ELF-1 (cell line): ENCODE measurements around the gene MS4A8.

Source experiments
- DNase-seq: peaks from one replicate; pipeline ENCODE4 v3.0.0-alpha.2; 2016; ENCODE audit warnings: low read depth, low spot score

Gene MS4A8

DNA sequence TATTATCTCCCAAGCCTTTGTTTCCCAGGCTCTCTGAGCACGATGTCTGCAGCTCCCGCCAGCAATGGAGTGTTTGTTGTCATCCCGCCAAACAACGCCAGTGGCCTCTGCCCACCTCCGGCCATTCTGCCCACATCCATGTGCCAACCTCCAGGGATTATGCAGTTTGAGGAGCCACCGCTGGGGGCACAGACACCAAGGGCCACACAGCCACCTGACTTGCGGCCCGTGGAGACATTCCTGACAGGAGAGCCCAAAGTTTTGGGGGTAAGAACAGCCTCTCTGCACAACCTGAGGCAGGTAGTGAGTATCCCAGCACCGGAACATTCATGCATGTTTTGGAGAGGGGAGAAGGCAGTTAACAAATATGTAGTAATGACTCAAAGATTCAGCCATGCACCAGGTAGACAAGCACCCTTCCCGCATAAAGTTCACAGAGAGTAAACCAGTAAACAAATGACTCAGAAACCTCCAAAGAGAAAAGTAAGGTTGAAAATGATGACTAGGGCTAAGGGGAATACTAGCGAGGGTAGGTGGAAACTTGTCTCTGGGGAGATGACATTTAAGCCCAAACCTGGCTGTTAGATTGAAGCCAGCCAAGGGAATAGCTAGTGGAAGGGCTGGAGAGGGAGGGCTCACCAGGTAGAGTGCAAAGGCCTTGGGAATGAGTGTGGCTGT is 64.4 kb downstream of the MS4A8 start:
- DNase-seq: no peak

GRCh38 chr11:60764879-60765278 is 65.5 kb downstream of the MS4A8 start:
- DNase-seq: no peak

GRCh38 chr11:60765355-60765754 is 65.9 kb downstream of the MS4A8 start:
- no peak for DNase-seq
